ENCODE measurements around the gene ZNF540.

DNA sequence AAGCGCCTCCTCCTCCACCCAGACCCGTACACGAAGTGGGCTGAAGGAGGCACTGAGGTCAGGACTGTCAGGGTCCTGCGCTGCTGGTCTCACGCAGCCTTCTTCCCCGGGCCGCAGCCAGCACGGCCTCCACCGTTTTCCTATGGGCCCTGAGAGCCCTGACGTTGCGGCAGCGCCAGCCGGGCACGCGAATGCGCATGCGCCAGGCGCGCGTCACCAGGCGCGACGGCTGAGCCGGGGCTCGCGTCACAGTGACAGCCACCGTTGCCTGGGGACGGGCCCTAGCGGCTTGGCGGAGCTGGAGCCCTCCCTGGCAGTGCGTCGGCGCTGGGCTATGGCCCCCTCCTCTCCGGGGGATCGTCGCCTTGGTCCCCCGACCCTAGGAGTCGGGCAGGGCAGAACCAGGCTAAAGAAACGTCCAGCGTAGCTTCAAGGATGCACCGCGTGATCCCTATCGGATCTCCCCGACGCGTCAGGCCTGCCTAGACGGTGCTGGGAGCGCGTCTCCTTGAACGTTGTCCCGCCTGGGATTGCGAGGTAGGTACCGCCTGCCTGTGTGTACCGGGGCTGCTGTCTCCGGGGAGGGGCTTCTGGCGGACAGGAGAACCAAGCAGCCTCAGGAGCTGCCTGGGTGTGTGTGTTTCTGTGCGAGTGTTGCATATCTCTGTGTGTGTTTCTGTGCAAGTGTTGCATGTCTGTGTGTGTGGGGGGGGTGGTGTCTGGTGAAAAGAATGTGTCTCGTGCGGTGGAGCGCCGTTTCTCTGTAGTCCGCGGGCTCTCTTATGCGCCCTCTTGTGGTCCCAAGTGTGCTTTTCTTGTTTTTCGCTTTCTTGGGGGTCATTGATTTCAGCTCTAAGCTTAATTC, 43.3 kb upstream of the ZNF540 start:
- TF ChIP-seq, protein P1, sequence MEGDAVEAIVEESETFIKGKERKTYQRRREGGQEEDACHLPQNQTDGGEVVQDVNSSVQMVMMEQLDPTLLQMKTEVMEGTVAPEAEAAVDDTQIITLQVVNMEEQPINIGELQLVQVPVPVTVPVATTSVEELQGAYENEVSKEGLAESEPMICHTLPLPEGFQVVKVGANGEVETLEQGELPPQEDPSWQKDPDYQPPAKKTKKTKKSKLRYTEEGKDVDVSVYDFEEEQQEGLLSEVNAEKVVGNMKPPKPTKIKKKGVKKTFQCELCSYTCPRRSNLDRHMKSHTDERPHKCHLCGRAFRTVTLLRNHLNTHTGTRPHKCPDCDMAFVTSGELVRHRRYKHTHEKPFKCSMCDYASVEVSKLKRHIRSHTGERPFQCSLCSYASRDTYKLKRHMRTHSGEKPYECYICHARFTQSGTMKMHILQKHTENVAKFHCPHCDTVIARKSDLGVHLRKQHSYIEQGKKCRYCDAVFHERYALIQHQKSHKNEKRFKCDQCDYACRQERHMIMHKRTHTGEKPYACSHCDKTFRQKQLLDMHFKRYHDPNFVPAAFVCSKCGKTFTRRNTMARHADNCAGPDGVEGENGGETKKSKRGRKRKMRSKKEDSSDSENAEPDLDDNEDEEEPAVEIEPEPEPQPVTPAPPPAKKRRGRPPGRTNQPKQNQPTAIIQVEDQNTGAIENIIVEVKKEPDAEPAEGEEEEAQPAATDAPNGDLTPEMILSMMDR (IDR thresholded peaks at IDR 0.05) = no peak
- TF ChIP-seq POLR2A (IDR thresholded peaks at IDR 0.05) = no peak

All from thyroid gland (tissue), 4 donors.